ENCODE measurements around the gene GPR150. TPM values are rescaled to one million over a fixed set of nuclear protein-coding genes. Genes with fewer than 3 reads are reported as not detected.

Gene GPR150
- polyA plus RNA-seq, 1 experiment, result 0.25 TPM

- CTCF ChIA-PET, result interaction anchor here (0.6 kb wide), 1 partner anchor 48 kb away, joined by 4 read pairs; no protein-coding TSS in a partner anchor
- no peak for TF ChIP-seq CTCF (IDR thresholded peaks at IDR 0.05; ENCODE audit: insufficient read depth, low read depth, low read length)
- Histone ChIP-seq H3K36me3 (ENCODE audit: control insufficient read depth, insufficient read depth, low read length) (no peaks in the 10 kb centered on the region), H3K4me3 (ENCODE audit: low read depth, low read length) (no peak overlapping the region), H3K27me3 (ENCODE audit: control insufficient read depth, insufficient read depth, low read length) (no peaks in the 10 kb centered on the region)
- DNase-seq (ENCODE audit: low read depth), result no peak
- POLR2A ChIA-PET, result no interaction called here
These were observed 13.5 kb upstream of the GPR150 start for GRCh38 chr5:95606419-95606818.

GRCh38 chr5:95609711-95610110 is 10.2 kb upstream of the GPR150 start:
- TF ChIP-seq CTCF (IDR thresholded peaks at IDR 0.05; ENCODE audit: insufficient read depth, low read depth, low read length), result no peak
- H3K27me3 ChIP-seq (ENCODE audit: control insufficient read depth, insufficient read depth, low read length), result no peaks in the 10 kb centered on the region
- POLR2A ChIA-PET, result no interaction called here
- DNase-seq (ENCODE audit: low read depth), result no peak
- CTCF ChIA-PET, result interaction anchor here (0.9 kb wide), 1 partner anchor 11 kb away, joined by 3 read pairs; no protein-coding TSS in a partner anchor
- no peaks in the 10 kb centered on the region for H3K36me3 ChIP-seq (ENCODE audit: control insufficient read depth, insufficient read depth, low read length)
- no peak overlapping the region for H3K4me3 ChIP-seq (ENCODE audit: low read depth, low read length)

- H3K27me3 ChIP-seq (ENCODE audit: control insufficient read depth, insufficient read depth, low read length), result no peaks in the 10 kb centered on the region
- H3K36me3 ChIP-seq (ENCODE audit: control insufficient read depth, insufficient read depth, low read length), result no peaks in the 10 kb centered on the region
- H3K4me3 ChIP-seq (ENCODE audit: low read depth, low read length), result no peak overlapping the region
- no peak for DNase-seq (ENCODE audit: low read depth)
- ChIA-PET CTCF (interaction anchor here (0.9 kb wide), 1 partner anchor 10 kb away, joined by 3 read pairs; no protein-coding TSS in a partner anchor), POLR2A (no interaction called here)
- TF ChIP-seq CTCF (IDR thresholded peaks at IDR 0.05; ENCODE audit: insufficient read depth, low read depth, low read length), result no peak
These were observed 9.3 kb upstream of the GPR150 start for GRCh38 chr5:95610546-95610945.

GRCh38 chr5:95611396-95611795 is 8.5 kb upstream of the GPR150 start:
- no peak for TF ChIP-seq CTCF (IDR thresholded peaks at IDR 0.05; ENCODE audit: insufficient read depth, low read depth, low read length)
- no peak for DNase-seq (ENCODE audit: low read depth)
- H3K27me3 ChIP-seq (ENCODE audit: control insufficient read depth, insufficient read depth, low read length), result no peaks in the 10 kb centered on the region
- ChIA-PET POLR2A (no interaction called here), CTCF (no interaction called here)
- no peak overlapping the region for H3K4me3 ChIP-seq (ENCODE audit: low read depth, low read length)
- H3K36me3 ChIP-seq (ENCODE audit: control insufficient read depth, insufficient read depth, low read length), result no peaks in the 10 kb centered on the region

GRCh38 chr5:95613514-95613913 is 6.4 kb upstream of the GPR150 start:
- TF ChIP-seq CTCF (IDR thresholded peaks at IDR 0.05; ENCODE audit: insufficient read depth, low read depth, low read length), result no peak
- CTCF ChIA-PET, result no interaction called here
- Histone ChIP-seq H3K27me3 (ENCODE audit: control insufficient read depth, insufficient read depth, low read length) (no peaks in the 10 kb centered on the region), H3K4me3 (ENCODE audit: low read depth, low read length) (no peak overlapping the region), H3K36me3 (ENCODE audit: control insufficient read depth, insufficient read depth, low read length) (no peaks in the 10 kb centered on the region)
- DNase-seq (ENCODE audit: low read depth), result no peak
- POLR2A ChIA-PET, result no interaction called here

All from BJ (cell line).